GM12872 (cell line): Measurements from ENCODE around the gene SMIM38.

Experiments used
- TF ChIP-seq, protein P1 (sequence below): IDR thresholded peaks from 3 replicates; pipeline ENCODE4 v1.5.1; 2011; ENCODE audit warnings: low read depth, mild to moderate bottlenecking, low read length, moderate library complexity; ENCODE audit not compliant: insufficient read depth

Gene SMIM38

GRCh38 chr11:69145050-69145380 lies 10.7 kb upstream of the SMIM38 start:
- TF ChIP-seq, protein P1, sequence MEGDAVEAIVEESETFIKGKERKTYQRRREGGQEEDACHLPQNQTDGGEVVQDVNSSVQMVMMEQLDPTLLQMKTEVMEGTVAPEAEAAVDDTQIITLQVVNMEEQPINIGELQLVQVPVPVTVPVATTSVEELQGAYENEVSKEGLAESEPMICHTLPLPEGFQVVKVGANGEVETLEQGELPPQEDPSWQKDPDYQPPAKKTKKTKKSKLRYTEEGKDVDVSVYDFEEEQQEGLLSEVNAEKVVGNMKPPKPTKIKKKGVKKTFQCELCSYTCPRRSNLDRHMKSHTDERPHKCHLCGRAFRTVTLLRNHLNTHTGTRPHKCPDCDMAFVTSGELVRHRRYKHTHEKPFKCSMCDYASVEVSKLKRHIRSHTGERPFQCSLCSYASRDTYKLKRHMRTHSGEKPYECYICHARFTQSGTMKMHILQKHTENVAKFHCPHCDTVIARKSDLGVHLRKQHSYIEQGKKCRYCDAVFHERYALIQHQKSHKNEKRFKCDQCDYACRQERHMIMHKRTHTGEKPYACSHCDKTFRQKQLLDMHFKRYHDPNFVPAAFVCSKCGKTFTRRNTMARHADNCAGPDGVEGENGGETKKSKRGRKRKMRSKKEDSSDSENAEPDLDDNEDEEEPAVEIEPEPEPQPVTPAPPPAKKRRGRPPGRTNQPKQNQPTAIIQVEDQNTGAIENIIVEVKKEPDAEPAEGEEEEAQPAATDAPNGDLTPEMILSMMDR: no peak

DNA sequence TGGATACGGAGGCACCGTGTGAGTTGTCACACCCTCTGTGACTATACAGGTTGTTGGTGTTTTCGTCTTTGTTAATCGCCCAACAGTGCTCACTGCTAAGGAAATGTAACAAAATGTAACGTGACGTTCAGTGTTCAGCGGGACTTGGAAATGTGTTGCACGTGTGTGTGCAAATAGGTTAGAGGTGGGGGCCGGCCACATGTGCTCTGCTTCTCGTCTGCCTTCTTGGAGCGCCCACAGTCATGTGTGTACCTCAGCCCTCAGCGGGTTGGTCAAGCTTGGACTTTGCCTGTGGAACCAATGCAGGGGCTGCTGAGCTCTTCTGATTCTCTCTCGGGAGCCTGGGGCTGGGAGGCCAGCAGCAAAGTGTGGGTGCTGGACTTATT lies 7.4 kb upstream of the SMIM38 start:
- TF ChIP-seq, protein P1: no peak

DNA sequence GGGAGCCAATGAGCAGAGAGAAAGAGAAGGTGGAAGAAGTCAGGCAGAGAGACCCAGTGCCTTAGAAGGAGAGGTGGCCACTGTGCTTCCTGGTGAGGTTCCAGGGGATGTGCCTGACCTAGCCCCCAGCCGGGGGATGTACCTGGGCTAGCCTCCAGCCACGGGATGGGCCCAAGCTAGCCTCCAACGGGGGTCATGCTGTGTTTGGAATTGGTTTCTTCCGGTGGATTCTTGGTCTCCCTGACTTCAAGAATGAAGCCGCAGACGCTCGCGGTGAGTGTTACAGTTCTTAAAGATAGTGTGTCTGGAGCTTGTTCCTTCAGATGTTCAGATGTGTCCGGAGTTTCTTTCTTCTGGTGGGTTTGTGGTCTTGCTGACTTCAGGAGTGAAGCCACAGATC lies 6.9 kb upstream of the SMIM38 start:
- TF ChIP-seq, protein P1: no peak

GRCh38 chr11:69150175-69150574 lies 5.6 kb upstream of the SMIM38 start:
- TF ChIP-seq, protein P1: no peak

GRCh38 chr11:69151836-69152235 lies 3.9 kb upstream of the SMIM38 start:
- TF ChIP-seq, protein P1: no peak

DNA sequence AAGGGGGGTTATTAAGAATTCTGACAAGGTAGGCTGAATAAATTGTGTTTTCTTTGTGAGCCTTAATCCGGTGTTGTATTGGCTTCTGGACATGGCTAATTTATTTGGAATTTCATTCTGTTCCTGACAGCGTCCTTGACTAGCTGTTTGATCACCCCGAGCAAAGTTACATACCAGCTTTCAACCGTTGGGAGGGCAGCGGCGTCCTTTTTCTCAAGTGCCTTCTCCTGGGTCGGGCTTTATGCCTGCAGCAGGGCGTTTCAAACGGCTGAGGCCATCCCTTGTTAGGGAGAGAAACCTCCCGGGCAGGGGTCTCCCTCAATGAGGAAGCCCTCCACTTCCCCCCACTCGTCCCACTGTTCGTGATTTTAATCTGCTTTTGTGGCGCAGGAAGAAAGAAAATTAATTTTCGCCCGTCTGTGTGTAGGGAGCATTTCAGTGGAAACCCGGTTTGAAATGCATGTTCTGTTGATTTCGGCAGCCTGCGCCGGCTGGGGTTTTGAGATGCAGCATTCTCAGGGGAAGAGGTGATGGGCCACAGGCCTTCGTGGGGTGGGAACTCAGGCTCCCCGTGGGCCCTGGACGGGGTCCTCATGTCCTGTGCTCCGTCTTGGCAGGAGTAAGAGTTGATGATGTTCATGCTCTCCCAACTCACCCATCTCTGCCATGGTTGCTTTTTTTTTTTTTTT lies 2.9 kb upstream of the SMIM38 start:
- TF ChIP-seq, protein P1: no peak

GRCh38 chr11:69153661-69154060 lies 2.1 kb upstream of the SMIM38 start:
- TF ChIP-seq, protein P1: no peak
